Progenitor cell of endocrine pancreas (in vitro differentiated cells): ENCODE data around the gene ARSJ. TPM values are rescaled to one million over a fixed set of nuclear protein-coding genes. Genes with fewer than 3 reads are reported as not detected.
A peak's percentile ranks its signal among the peaks of the same experiment; 100 is the strongest.

ENCODE experiments used
- DNase-seq: peaks from one replicate; pipeline ENCODE4 v3.0.0; 2021; ENCODE audit warnings: low spot score; ENCODE audit not compliant: unreplicated experiment
- H3K27ac Mint-ChIP-seq: 2 replicates; pipeline ENCODE4 v1.8.0; 2021; ENCODE audit warnings: mild to moderate bottlenecking, moderate library complexity, mixed read lengths
- H3K27me3 Mint-ChIP-seq: 2 replicates; pipeline ENCODE4 v1.8.0; 2021; ENCODE audit warnings: mixed read lengths
- H3K36me3 Mint-ChIP-seq: 2 replicates; pipeline ENCODE4 v1.8.0; 2022; ENCODE audit warnings: mixed read lengths; ENCODE audit not compliant: insufficient read depth
- H3K4me1 Mint-ChIP-seq: 2 replicates; pipeline ENCODE4 v1.8.0; 2021; ENCODE audit warnings: low read depth, mixed read lengths
- H3K4me3 Mint-ChIP-seq: 2 replicates; pipeline ENCODE4 v1.8.0; 2021; ENCODE audit warnings: low read depth, mild to moderate bottlenecking, moderate library complexity, mixed read lengths
- H3K9me3 Mint-ChIP-seq: 2 replicates; pipeline ENCODE4 v1.8.0; 2021; ENCODE audit warnings: low read depth, mixed read lengths
- CTCF ChIP-seq: fragments of 200-600 bp; sonication (generic); IDR thresholded peaks from one replicate; pipeline ENCODE4 v1.5.0; 2021; ENCODE audit warnings: antibody characterized with exemption, mild to moderate bottlenecking; ENCODE audit not compliant: unreplicated experiment
- total RNA-seq: library from RNA; stranded (reverse); gene quantifications from 2 replicates; pipeline ENCODE4 v1.2.1, GENCODE V29; 2021

The ARSJ gene
- total RNA-seq, 1 donor from 2014 or later, result 0.46 TPM

GRCh38 chr4:113982181-113982580, 2.7 kb upstream of the ARSJ start:
- Mint-ChIP-seq H3K36me3 (peaks cover 1% of the 10 kb centered on the region), H3K4me1 (peaks cover 14% of the 10 kb centered on the region), H3K9me3 (peaks cover 7% of the 10 kb centered on the region), H3K4me3 (no peak overlapping the region), H3K27ac (no peak overlapping the region), H3K27me3 (peaks cover 59% of the 10 kb centered on the region)
- TF ChIP-seq CTCF, result no peak
- no peak for DNase-seq

GRCh38 chr4:113981591-113981990, 2.1 kb upstream of the ARSJ start:
- Mint-ChIP-seq H3K27me3 (peaks cover 63% of the 10 kb centered on the region), H3K36me3 (peaks cover 1% of the 10 kb centered on the region), H3K9me3 (peaks cover 7% of the 10 kb centered on the region), H3K4me1 (peaks cover 14% of the 10 kb centered on the region), H3K4me3 (no peak overlapping the region), H3K27ac (no peak overlapping the region)
- no peak for DNase-seq
- TF ChIP-seq CTCF, result no peak

- Mint-ChIP-seq H3K36me3 (peaks cover 1% of the 10 kb centered on the region), H3K4me1 (peaks cover 14% of the 10 kb centered on the region), H3K27ac (peak overlapping the region; percentile 60), H3K27me3 (peaks cover 63% of the 10 kb centered on the region), H3K9me3 (peaks cover 7% of the 10 kb centered on the region), H3K4me3 (peak overlapping the region; percentile 79)
- no peak for DNase-seq
- TF ChIP-seq CTCF, result no peak
These were observed 613 bp upstream of the ARSJ start for GRCh38 chr4:113979905-113980615.

GRCh38 chr4:113978561-113979147, 793 bp downstream of the ARSJ start:
- Mint-ChIP-seq H3K4me1 (peaks cover 14% of the 10 kb centered on the region), H3K4me3 (peak overlapping the region; percentile 79), H3K9me3 (peaks cover 8% of the 10 kb centered on the region), H3K27ac (no peak overlapping the region), H3K27me3 (peaks cover 63% of the 10 kb centered on the region), H3K36me3 (no peaks in the 10 kb centered on the region)
- no peak for DNase-seq
- TF ChIP-seq CTCF, result no peak

- H3K36me3 Mint-ChIP-seq, result no peaks in the 10 kb centered on the region
- H3K27ac Mint-ChIP-seq, result no peak overlapping the region
- peaks cover 62% of the 10 kb centered on the region for H3K27me3 Mint-ChIP-seq
- TF ChIP-seq CTCF, result no peak
- peaks cover 14% of the 10 kb centered on the region for H3K4me1 Mint-ChIP-seq
- H3K4me3 Mint-ChIP-seq, result no peak overlapping the region
- H3K9me3 Mint-ChIP-seq, result peaks cover 11% of the 10 kb centered on the region
- DNase-seq, result no peak
These were observed 1.3 kb downstream of the ARSJ start for GRCh38 chr4:113978105-113978504.
